ENCODE measurements around the gene PRPH. TPM values are rescaled to one million over a fixed set of nuclear protein-coding genes. Genes with fewer than 3 reads are reported as not detected.

Gene PRPH
- total and polyA plus RNA-seq, 2 of the 13 experiments (the other 11 are each of a cell fraction or from before 2014, with no cell fraction given), result 0.12 TPM; not detected in 1

DNA sequence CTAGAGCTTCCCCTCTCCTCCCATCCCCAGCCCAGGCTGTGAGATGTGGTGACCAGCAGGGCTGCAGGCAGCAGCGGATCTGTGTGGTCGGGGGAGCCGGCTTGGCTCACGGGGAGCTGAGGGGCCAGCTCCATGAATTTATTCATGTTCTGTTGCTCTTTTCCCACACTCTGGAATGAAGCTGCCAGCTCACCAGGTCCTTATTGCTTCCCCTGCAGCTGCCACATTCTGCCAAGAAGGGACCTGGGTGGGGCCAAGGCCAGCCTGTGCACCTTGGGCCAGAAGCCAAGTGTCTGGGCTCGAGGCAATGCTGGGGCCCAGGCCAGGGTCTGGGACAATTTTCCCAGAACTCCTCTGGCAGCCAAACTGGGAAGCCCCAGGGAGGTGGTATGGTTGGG is 44.5 kb downstream of the PRPH start:
- in situ Hi-C loops (cut with HindIII; ENCODE audit: extremely low pct_ligation_motif_present, low pct_unique_long_range_greater_than_20kb) (no loop called here), intact Hi-C loops (cut with micrococcal nuclease; ENCODE audit: unreplicated experiment) (no loop called here)
- no TSS peak for BruUV-seq (replicated peaks)
- 2% methylated on average over 5 of the region's 5 CpGs for WGBS (ENCODE audit: low lambda C conversion rate)
- ATAC-seq (no peak), DNase-seq (ENCODE audit: low spot score) (no peak), FAIRE-seq (no peak)
- no peaks in the 10 kb centered on the region for H3K79me2 ChIP-seq (ENCODE audit: insufficient read depth, low read length)
- H3K4me3 ChIP-seq (replicated peaks in 1 of 3; ENCODE audit: insufficient read depth in 1 of 3, low read depth in 2 of 3, low read length in 3 of 3), result no peak overlapping the region
- H4K20me1 ChIP-seq (ENCODE audit: insufficient read depth, low read length), result 0 out of 2 replicates have a peak, but pooled peaks cover 4% of the 10 kb centered on the region
- no peaks in the 10 kb centered on the region for H3K9me3 ChIP-seq (ENCODE audit: low read length)
- peaks cover 15 to 87% of the 10 kb centered on the region in 2 experiments; a peak in 4 of 5 replicates for H3K27me3 ChIP-seq (ENCODE audit: control insufficient read depth in 1 of 2, insufficient read depth in 2 of 2, low read length in 2 of 2)
- H3K27ac ChIP-seq (ENCODE audit: extremely low read length, insufficient read depth, low read length), result no peak overlapping the region
- H3K4me2 ChIP-seq (ENCODE audit: low read depth, low read length), result no peak overlapping the region
- H3K4me1 ChIP-seq (ENCODE audit: insufficient read depth, low read length), result peaks cover 39% of the 10 kb centered on the region
- ChIA-PET POLR2A (no interaction called here), CTCF (ENCODE audit: low intra/inter-chr PET ratio, low total read pairs) (no interaction called here)
- no peaks in the 10 kb centered on the region for H3K36me3 ChIP-seq (replicated peaks in 1 of 2; ENCODE audit: control insufficient read depth in 1 of 2, insufficient read depth in 2 of 2, low read length in 2 of 2)
- no peak overlapping the region for H2AFZ ChIP-seq (ENCODE audit: low read length)
- H3K9ac ChIP-seq (ENCODE audit: insufficient read depth, low read depth, low read length), result no peak overlapping the region
- TF ChIP-seq ZSCAN25 (CRISPR knock-in tag; IDR thresholded peaks at IDR 0.05), result no peak
- TF ChIP-seq NR2F1 (CRISPR knock-in tag; IDR thresholded peaks at IDR 0.05), result no peak
- TF ChIP-seq EED (CRISPR knock-in tag; IDR thresholded peaks at IDR 0.05), result no peak
- no peak for TF ChIP-seq MBNL3 (CRISPR knock-in tag; conservative IDR thresholded peaks at IDR 0.05)
- TF ChIP-seq ZFP36L1 (CRISPR knock-in tag; IDR thresholded peaks at IDR 0.05), result no peak
- TF ChIP-seq ZBTB46 (CRISPR knock-in tag; IDR thresholded peaks at IDR 0.05; ENCODE audit: borderline replicate concordance), result no peak
- TF ChIP-seq ZNF883 (CRISPR knock-in tag; IDR thresholded peaks at IDR 0.05; ENCODE audit: not compliant biosample characterization), result no peak
- no peak for TF ChIP-seq TEAD3 (CRISPR knock-in tag; optimal IDR thresholded peaks at IDR 0.05; ENCODE audit: borderline replicate concordance)
- no peak for TF ChIP-seq AHDC1 (CRISPR knock-in tag; IDR thresholded peaks at IDR 0.05; ENCODE audit: borderline replicate concordance)
- no peak for TF ChIP-seq ZNF543 (CRISPR knock-in tag; IDR thresholded peaks at IDR 0.05)
- TF ChIP-seq ZKSCAN8 (CRISPR knock-in tag; IDR thresholded peaks at IDR 0.05; ENCODE audit: borderline replicate concordance), result no peak

Measured in HepG2 (cell line).